Measurements from ENCODE around the gene COL27A1.
"Not testable (repeated sequence)": the region's sequence is repeated elsewhere in the genome, so short reads cannot be mapped to it uniquely, and the experiment has no call there.

COL27A1 gene

GRCh38 chr9:114319147-114319546 is 163.8 kb downstream of the COL27A1 start:
- ChIA-PET POLR2A (no interaction called here), CTCF (interaction anchor here (1.1 kb wide), 1 partner anchor 28 kb away, joined by 3 read pairs; no protein-coding TSS in a partner anchor)
- no peak overlapping the region for H3K4me3 ChIP-seq (ENCODE audit: low read depth, low read length)
- H3K4me1 ChIP-seq (ENCODE audit: control insufficient read depth, insufficient read depth, low read length): no peaks in the 10 kb centered on the region
- TF ChIP-seq KLF8 (tag by site-specific recombination; IDR thresholded peaks at IDR 0.05) (no peak), ZNF600 (tag by site-specific recombination; IDR thresholded peaks at IDR 0.05) (0 out of 2 replicates have a peak, but pooled peaks have one; percentile 26), ZNF791 (tag by site-specific recombination; IDR thresholded peaks at IDR 0.05) (no peak), ZSCAN30 (tag by site-specific recombination; IDR thresholded peaks at IDR 0.05) (no peak), ZNF292 (tag by site-specific recombination; IDR thresholded peaks at IDR 0.05; ENCODE audit: borderline replicate concordance, low read depth) (no peak), ZNF473 (tag by site-specific recombination; IDR thresholded peaks at IDR 0.05) (no peak), ZNF184 (tag by site-specific recombination; IDR thresholded peaks at IDR 0.05) (no peak), ZBTB10 (tag by site-specific recombination; IDR thresholded peaks at IDR 0.05) (no peak), ZIC2 (tag by site-specific recombination; IDR thresholded peaks at IDR 0.05) (no peak), ZBTB48 (tag by site-specific recombination; IDR thresholded peaks at IDR 0.05) (no peak), ZBTB17 (tag by site-specific recombination; IDR thresholded peaks at IDR 0.05) (peak; percentile 64), ZNF391 (tag by site-specific recombination; IDR thresholded peaks at IDR 0.05; ENCODE audit: borderline replicate concordance, low read depth) (no peak), SCRT2 (tag by site-specific recombination; IDR thresholded peaks at IDR 0.05) (no peak), ZFHX2 (tag by site-specific recombination; conservative IDR thresholded peaks at IDR 0.05) (peak; percentile 62), KLF9 (tag by site-specific recombination; IDR thresholded peaks at IDR 0.05; ENCODE audit: low read depth) (peak; percentile 30; the same call in 1 of the 2 replicates)
- no peak overlapping the region for H3K27ac ChIP-seq (ENCODE audit: extremely low read depth, low read depth, low read length)
- H3K36me3 ChIP-seq (ENCODE audit: control insufficient read depth in 2 of 2, insufficient read depth in 1 of 2, low read length in 2 of 2): no peaks in the 10 kb centered on the region
- no peaks in the 10 kb centered on the region for H3K9me3 ChIP-seq (ENCODE audit: control insufficient read depth, insufficient read depth, low read depth, low read length)

- H3K36me3 ChIP-seq (ENCODE audit: control insufficient read depth in 2 of 2, insufficient read depth in 1 of 2, low read length in 2 of 2); POLR2A ChIA-PET; H3K27ac ChIP-seq (ENCODE audit: extremely low read depth, low read depth, low read length); H3K9me3 ChIP-seq (ENCODE audit: control insufficient read depth, insufficient read depth, low read depth, low read length); H3K4me1 ChIP-seq (ENCODE audit: control insufficient read depth, insufficient read depth, low read length); H3K4me3 ChIP-seq (ENCODE audit: low read depth, low read length): not testable (repeated sequence)
- CTCF ChIA-PET: interaction anchor here (0.7 to 2.0 kb wide), 5 partner anchors 28 to 333 kb away, joined by 3 to 7 read pairs (median 3); no protein-coding TSS in a partner anchor
Measured at GRCh38 chr9:114320710-114321109, 165.4 kb downstream of the COL27A1 start.

- Histone ChIP-seq H3K27ac (ENCODE audit: extremely low read depth, low read depth, low read length) (no peak overlapping the region), H3K36me3 (ENCODE audit: control insufficient read depth in 2 of 2, insufficient read depth in 1 of 2, low read length in 2 of 2) (no peaks in the 10 kb centered on the region), H3K4me1 (ENCODE audit: control insufficient read depth, insufficient read depth, low read length) (no peaks in the 10 kb centered on the region), H3K4me3 (ENCODE audit: low read depth, low read length) (no peak overlapping the region), H3K9me3 (ENCODE audit: control insufficient read depth, insufficient read depth, low read depth, low read length) (no peaks in the 10 kb centered on the region)
- POLR2A ChIA-PET: no interaction called here
- CTCF ChIA-PET: interaction anchor here (0.6 to 2.0 kb wide), 3 partner anchors 19 to 332 kb away, joined by 3 to 7 read pairs (median 3); no protein-coding TSS in a partner anchor
- no peak for TF ChIP-seq ZNF202 (tag by site-specific recombination; IDR thresholded peaks at IDR 0.05; ENCODE audit: borderline replicate concordance)
- TF ChIP-seq ZNF366 (tag by site-specific recombination; conservative IDR thresholded peaks at IDR 0.05): no peak
- TF ChIP-seq ZNF701 (tag by site-specific recombination; IDR thresholded peaks at IDR 0.05): no peak
- no peak for TF ChIP-seq ZBTB7A (tag by site-specific recombination; IDR thresholded peaks at IDR 0.05; ENCODE audit: low read depth)
- no peak for TF ChIP-seq ZNF639 (tag by site-specific recombination; IDR thresholded peaks at IDR 0.05)
- no peak for TF ChIP-seq CTCF (tag by site-specific recombination; IDR thresholded peaks at IDR 0.05)
- no peak for TF ChIP-seq GLI2 (tag by site-specific recombination; IDR thresholded peaks at IDR 0.05; ENCODE audit: borderline replicate concordance, low read depth)
- TF ChIP-seq ZNF560 (tag by site-specific recombination; IDR thresholded peaks at IDR 0.05; ENCODE audit: borderline replicate concordance): no peak
- no peak for TF ChIP-seq ZNF645 (tag by site-specific recombination; IDR thresholded peaks at IDR 0.05)
- TF ChIP-seq BCL11A (tag by site-specific recombination; IDR thresholded peaks at IDR 0.05; ENCODE audit: low read depth): no peak
- no peak for TF ChIP-seq ZBTB1 (tag by site-specific recombination; IDR thresholded peaks at IDR 0.05)
- TF ChIP-seq ZNF146 (tag by site-specific recombination; IDR thresholded peaks at IDR 0.05): no peak
Measured at GRCh38 chr9:114321759-114322158, 166.4 kb downstream of the COL27A1 start.

All from HEK293 (cell line).